HG03108 (cell line): ENCODE results near the gene MTX2.

Source experiments
- ATAC-seq: cut with Tn5 transposase; IDR thresholded peaks from one replicate; pipeline ENCODE4 v1.9.1; 2021; ENCODE audit warnings: moderate library complexity; ENCODE audit not compliant: unreplicated experiment

Gene MTX2

GRCh38 chr2:176269319-176270099 is at the start of gene MTX2:
MTX2 (plus strand) TSS chr2:176269442; CDS start chr2:176269630, 188 bp downstream.
- peak; percentile 97 for ATAC-seq

GRCh38 chr2:176227874-176228273 is 41.4 kb upstream of the MTX2 start:
- no peak for ATAC-seq

- ATAC-seq, result no peak
Measured at GRCh38 chr2:176234156-176234555, 35.1 kb upstream of the MTX2 start.

GRCh38 chr2:176234940-176235339 is 34.3 kb upstream of the MTX2 start:
- ATAC-seq, result no peak

- ATAC-seq, result no peak
Measured at GRCh38 chr2:176237456-176237855, 31.8 kb upstream of the MTX2 start.

GRCh38 chr2:176239031-176239430 is 30.2 kb upstream of the MTX2 start:
- ATAC-seq, result no peak

- ATAC-seq, result no peak
Measured at GRCh38 chr2:176240301-176240700, 28.9 kb upstream of the MTX2 start.

GRCh38 chr2:176242276-176242675 is 27.0 kb upstream of the MTX2 start:
- no peak for ATAC-seq

- ATAC-seq, result no peak
Measured at GRCh38 chr2:176246331-176246730, 22.9 kb upstream of the MTX2 start.

- ATAC-seq, result no peak
Measured at GRCh38 chr2:176247859-176248258, 21.4 kb upstream of the MTX2 start.

- ATAC-seq, result no peak
Measured at GRCh38 chr2:176251928-176252327, 17.3 kb upstream of the MTX2 start.

GRCh38 chr2:176260689-176261088 is 8.6 kb upstream of the MTX2 start:
- ATAC-seq, result no peak

- no peak for ATAC-seq
Measured at GRCh38 chr2:176261136-176261535, 8.1 kb upstream of the MTX2 start.

GRCh38 chr2:176268976-176269318 is 295 bp upstream of the MTX2 start:
- ATAC-seq, result no peak

GRCh38 chr2:176270100-176270750 is 983 bp downstream of the MTX2 start:
- ATAC-seq, result no peak

- ATAC-seq, result no peak
Measured at GRCh38 chr2:176272870-176273459, 3.7 kb downstream of the MTX2 start.

- ATAC-seq, result no peak
Measured at GRCh38 chr2:176278927-176279326, 9.7 kb downstream of the MTX2 start.

- ATAC-seq, result no peak
Measured at GRCh38 chr2:176280156-176280555, 10.9 kb downstream of the MTX2 start.

- ATAC-seq, result no peak
Measured at GRCh38 chr2:176280867-176281658, 11.8 kb downstream of the MTX2 start.

GRCh38 chr2:176283291-176284068 is 14.2 kb downstream of the MTX2 start:
- peak; percentile 58 for ATAC-seq
